Fibroblast of mammary gland (primary cell): ENCODE results near the gene RND2.

ENCODE experiments used
- DNase-seq: peaks from one replicate; pipeline ENCODE4 v3.0.0-alpha.2; 2010; ENCODE audit warnings: low read depth
- H3K4me3 ChIP-seq: 2 replicates; pipeline ENCODE4 v1.5.1; 2011; ENCODE audit warnings: low read depth, mild to moderate bottlenecking, low read length, moderate library complexity; ENCODE audit not compliant: control insufficient read depth
- TF ChIP-seq, protein P1 (sequence below): conservative IDR thresholded peaks from 2 replicates; pipeline ENCODE4 v1.5.1; 2011; ENCODE audit warnings: low read depth, low read length, inconsistent platforms; ENCODE audit not compliant: control insufficient read depth, insufficient read depth

The RND2 gene

DNA sequence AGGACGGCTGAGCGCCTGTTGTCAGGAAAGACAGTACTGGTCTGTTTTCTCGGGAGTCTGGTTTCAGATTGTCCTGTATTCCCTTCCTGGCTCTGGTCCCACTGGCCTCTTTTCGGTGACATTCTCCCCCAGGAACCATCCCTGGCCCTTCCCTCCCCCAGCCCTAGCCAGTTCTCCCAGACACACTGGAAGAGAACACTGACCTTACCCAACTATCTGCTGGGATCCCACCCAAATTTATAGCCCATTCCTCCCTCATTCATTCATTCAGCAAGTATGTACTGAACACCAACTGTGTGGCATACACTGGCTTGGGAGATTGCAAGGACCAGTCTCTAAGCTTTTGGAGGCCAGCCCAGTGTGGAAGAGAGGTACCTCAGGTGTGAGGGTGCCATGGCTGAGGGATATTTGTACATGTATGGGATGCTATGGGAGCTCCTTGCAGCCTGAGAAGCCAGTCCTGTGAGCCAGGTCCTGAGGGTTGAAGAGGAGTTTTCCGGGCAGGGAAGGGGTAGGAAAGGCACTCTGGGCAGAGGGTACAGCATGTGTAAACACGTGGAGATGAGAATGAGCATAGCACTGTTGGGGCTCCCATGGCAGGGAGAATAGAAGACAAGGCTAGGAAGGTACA lies 5.2 kb downstream of the RND2 start:
- H3K4me3 ChIP-seq = no peak overlapping the region
- no peak for DNase-seq
- TF ChIP-seq, protein P1, sequence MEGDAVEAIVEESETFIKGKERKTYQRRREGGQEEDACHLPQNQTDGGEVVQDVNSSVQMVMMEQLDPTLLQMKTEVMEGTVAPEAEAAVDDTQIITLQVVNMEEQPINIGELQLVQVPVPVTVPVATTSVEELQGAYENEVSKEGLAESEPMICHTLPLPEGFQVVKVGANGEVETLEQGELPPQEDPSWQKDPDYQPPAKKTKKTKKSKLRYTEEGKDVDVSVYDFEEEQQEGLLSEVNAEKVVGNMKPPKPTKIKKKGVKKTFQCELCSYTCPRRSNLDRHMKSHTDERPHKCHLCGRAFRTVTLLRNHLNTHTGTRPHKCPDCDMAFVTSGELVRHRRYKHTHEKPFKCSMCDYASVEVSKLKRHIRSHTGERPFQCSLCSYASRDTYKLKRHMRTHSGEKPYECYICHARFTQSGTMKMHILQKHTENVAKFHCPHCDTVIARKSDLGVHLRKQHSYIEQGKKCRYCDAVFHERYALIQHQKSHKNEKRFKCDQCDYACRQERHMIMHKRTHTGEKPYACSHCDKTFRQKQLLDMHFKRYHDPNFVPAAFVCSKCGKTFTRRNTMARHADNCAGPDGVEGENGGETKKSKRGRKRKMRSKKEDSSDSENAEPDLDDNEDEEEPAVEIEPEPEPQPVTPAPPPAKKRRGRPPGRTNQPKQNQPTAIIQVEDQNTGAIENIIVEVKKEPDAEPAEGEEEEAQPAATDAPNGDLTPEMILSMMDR = no peak

GRCh38 chr17:43031666-43032065 lies 6.6 kb downstream of the RND2 start:
- TF ChIP-seq, protein P1 = no peak
- H3K4me3 ChIP-seq = no peak overlapping the region
- DNase-seq = no peak

DNA sequence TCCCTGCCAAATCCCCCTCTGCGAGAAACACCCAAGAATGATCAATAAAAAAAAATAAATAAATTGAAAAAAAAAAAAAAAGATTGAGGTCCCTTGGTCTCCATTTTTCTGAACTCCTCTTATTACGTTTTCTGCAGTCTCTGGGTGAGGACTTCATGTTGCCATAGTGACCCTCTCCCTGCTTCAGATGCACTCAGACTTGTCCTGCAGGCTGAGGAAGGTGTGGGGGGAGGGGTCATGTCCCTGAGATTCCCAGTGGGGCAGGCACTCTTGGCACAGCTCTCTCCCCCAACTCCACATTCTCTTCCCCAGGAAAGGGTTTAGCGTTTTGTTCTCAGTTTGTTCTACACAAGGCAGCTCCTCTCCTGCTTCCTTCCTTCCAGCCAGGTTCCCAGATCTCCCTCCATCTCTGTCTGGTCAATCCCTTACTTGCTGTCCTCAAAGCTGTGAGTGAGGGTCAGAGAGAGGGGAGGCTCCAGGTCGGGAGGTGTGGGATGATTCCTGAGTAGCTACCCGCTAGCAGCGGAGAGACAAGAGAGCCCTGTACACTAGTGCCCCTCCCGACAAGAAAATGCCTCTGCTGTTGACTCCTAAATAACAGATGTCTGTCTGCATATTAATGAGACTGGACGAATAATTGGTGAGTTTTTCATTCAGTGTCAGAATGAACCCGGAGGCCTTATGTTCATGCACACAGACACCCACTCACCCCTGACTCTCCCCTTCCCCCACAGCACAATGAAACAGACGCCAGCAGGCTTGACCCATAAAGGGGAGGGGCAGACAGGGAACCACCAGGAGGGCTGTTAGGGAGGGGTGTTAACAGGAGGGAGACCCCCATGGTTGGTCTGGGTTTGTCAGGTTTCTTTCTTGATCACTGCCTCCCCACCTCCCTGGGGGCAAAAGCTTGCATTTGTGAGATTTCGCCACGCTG lies 9.2 kb downstream of the RND2 start:
- H3K4me3 ChIP-seq = no peak overlapping the region
- no peak for DNase-seq
- TF ChIP-seq, protein P1 = no peak

DNA sequence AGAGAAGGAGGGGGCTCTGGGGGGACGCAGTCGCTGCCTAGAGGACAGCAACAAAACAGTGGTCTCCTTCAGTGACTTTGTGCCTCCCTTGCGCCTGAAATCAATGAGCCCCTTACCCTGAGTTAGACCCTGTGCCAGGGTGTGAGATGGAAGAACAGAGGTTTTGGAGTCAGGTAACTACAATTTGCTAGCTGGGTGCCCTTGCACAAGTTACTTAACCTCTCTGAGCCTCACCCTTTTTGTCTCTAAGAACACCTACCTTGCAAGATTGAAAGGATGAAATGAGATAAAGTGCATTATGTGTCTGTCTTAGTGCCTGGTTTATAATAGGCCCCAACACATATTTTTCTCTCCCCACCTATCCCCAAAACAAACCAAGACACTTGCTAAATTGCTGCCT lies 9.9 kb downstream of the RND2 start:
- TF ChIP-seq, protein P1 = no peak
- H3K4me3 ChIP-seq = no peak overlapping the region
- no peak for DNase-seq

DNA sequence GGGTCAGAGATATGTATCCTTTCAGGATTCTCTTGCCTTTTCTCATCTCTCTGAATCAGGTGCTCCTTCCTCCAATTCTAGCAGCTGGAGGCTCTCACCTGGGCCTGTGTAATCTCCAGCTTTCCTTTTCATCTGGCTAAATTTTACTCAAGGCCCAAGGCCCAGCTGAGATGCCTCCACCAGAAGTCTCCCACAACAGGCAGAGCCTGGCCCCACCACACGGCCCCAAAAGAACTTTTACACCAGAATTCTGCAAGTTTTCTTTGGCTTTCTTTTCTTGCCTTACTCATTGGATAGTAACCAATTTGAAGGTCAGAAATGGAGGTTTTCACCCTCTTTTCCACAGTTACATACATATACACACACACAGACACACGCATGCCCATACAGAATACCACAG lies 14.6 kb downstream of the RND2 start:
- no peak overlapping the region for H3K4me3 ChIP-seq
- no peak for DNase-seq
- TF ChIP-seq, protein P1 = no peak

GRCh38 chr17:43040655-43041054 lies 15.6 kb downstream of the RND2 start:
- H3K4me3 ChIP-seq = no peak overlapping the region
- TF ChIP-seq, protein P1 = no peak
- no peak for DNase-seq
